HG03457 (cell line): ENCODE measurements around the gene ARHGAP28.
"Not testable (repeated sequence)": the region's sequence is repeated elsewhere in the genome, so short reads cannot be mapped to it uniquely, and the experiment has no call there.

Experiments
- ATAC-seq: cut with Tn5 transposase; IDR thresholded peaks from one replicate; pipeline ENCODE4 v1.9.1; 2021; ENCODE audit warnings: moderate number of reproducible peaks; ENCODE audit not compliant: unreplicated experiment

The ARHGAP28 gene

GRCh38 chr18:6763524-6763923, 34.0 kb downstream of the ARHGAP28 start:
- ATAC-seq: no peak

GRCh38 chr18:6764382-6764781, 34.9 kb downstream of the ARHGAP28 start:
- no peak for ATAC-seq

GRCh38 chr18:6773777-6774176, 44.3 kb downstream of the ARHGAP28 start:
- ATAC-seq: no peak

GRCh38 chr18:6775237-6775636, 45.7 kb downstream of the ARHGAP28 start:
- ATAC-seq: no peak

GRCh38 chr18:6775702-6776101, 46.2 kb downstream of the ARHGAP28 start:
- no peak for ATAC-seq

- no peak for ATAC-seq
These were observed 46.7 kb downstream of the ARHGAP28 start for GRCh38 chr18:6776188-6776587.

GRCh38 chr18:6777509-6777908, 48.0 kb downstream of the ARHGAP28 start:
- no peak for ATAC-seq

- ATAC-seq: no peak
These were observed 49.1 kb downstream of the ARHGAP28 start for GRCh38 chr18:6778459-6779247.

GRCh38 chr18:6781142-6781714, 51.7 kb downstream of the ARHGAP28 start:
- no peak for ATAC-seq

- no peak for ATAC-seq
These were observed 52.3 kb downstream of the ARHGAP28 start for GRCh38 chr18:6781796-6782195.

GRCh38 chr18:6782861-6783260, 53.3 kb downstream of the ARHGAP28 start:
- ATAC-seq: no peak

- ATAC-seq: no peak
These were observed 54.5 kb downstream of the ARHGAP28 start for GRCh38 chr18:6784046-6784445.

GRCh38 chr18:6785001-6785400, 55.5 kb downstream of the ARHGAP28 start:
- ATAC-seq: no peak

- no peak for ATAC-seq
These were observed 55.9 kb downstream of the ARHGAP28 start for GRCh38 chr18:6785411-6785810.

GRCh38 chr18:6792391-6792790, 62.9 kb downstream of the ARHGAP28 start:
- ATAC-seq: no peak

- no peak for ATAC-seq
These were observed 63.9 kb downstream of the ARHGAP28 start for GRCh38 chr18:6793455-6793854.

GRCh38 chr18:6793986-6794385, 64.5 kb downstream of the ARHGAP28 start:
- no peak for ATAC-seq

GRCh38 chr18:6795307-6795706, 65.8 kb downstream of the ARHGAP28 start:
- no peak for ATAC-seq

- no peak for ATAC-seq
These were observed 67.0 kb downstream of the ARHGAP28 start for GRCh38 chr18:6796511-6796910.

GRCh38 chr18:6797171-6797570, 67.7 kb downstream of the ARHGAP28 start:
- ATAC-seq: no peak

GRCh38 chr18:6798896-6799295, 69.4 kb downstream of the ARHGAP28 start:
- ATAC-seq: no peak

GRCh38 chr18:6800309-6800708, 70.8 kb downstream of the ARHGAP28 start:
- not testable (repeated sequence) for ATAC-seq
